ENCODE measurements around the gene RABGEF1. TPM values are rescaled to one million over a fixed set of nuclear protein-coding genes. Genes with fewer than 3 reads are reported as not detected.
"Not testable (repeated sequence)": the region's sequence is repeated elsewhere in the genome, so short reads cannot be mapped to it uniquely, and the experiment has no call there.

Gene RABGEF1
- total RNA-seq, 1 donor from 2014 or later, result 21.8 TPM

- Mint-ChIP-seq H3K4me1 (no peaks in the 10 kb centered on the region), H3K36me3 (peaks cover 25% of the 10 kb centered on the region), H3K27me3 (ENCODE audit: low read depth) (no peaks in the 10 kb centered on the region), H3K9me3 (no peaks in the 10 kb centered on the region), H3K27ac (no peak overlapping the region), H3K4me3 (no peak overlapping the region)
- TF ChIP-seq CTCF (IDR thresholded peaks at IDR 0.05; ENCODE audit: unreplicated experiment), result no peak
- DNase-seq (ENCODE audit: low spot score in 2 of 2, unreplicated experiment in 2 of 2), result no peak
Observed at GRCh38 chr7:66790196-66790595, 49.7 kb downstream of the RABGEF1 start.

GRCh38 chr7:66790725-66791124, 50.2 kb downstream of the RABGEF1 start:
- peaks cover 27% of the 10 kb centered on the region for H3K36me3 Mint-ChIP-seq
- H3K4me1 Mint-ChIP-seq, result no peaks in the 10 kb centered on the region
- H3K9me3 Mint-ChIP-seq, result no peaks in the 10 kb centered on the region
- no peak overlapping the region for H3K27ac Mint-ChIP-seq
- TF ChIP-seq CTCF (IDR thresholded peaks at IDR 0.05; ENCODE audit: unreplicated experiment), result no peak
- DNase-seq (ENCODE audit: low spot score in 2 of 2, unreplicated experiment in 2 of 2), result no peak
- no peaks in the 10 kb centered on the region for H3K27me3 Mint-ChIP-seq (ENCODE audit: low read depth)
- H3K4me3 Mint-ChIP-seq, result no peak overlapping the region

GRCh38 chr7:66800591-66800990, 60.1 kb downstream of the RABGEF1 start:
- H3K4me1 Mint-ChIP-seq, result no peaks in the 10 kb centered on the region
- no peak overlapping the region for H3K4me3 Mint-ChIP-seq
- H3K9me3 Mint-ChIP-seq, result no peaks in the 10 kb centered on the region
- no peak for DNase-seq (ENCODE audit: low spot score in 2 of 2, unreplicated experiment in 2 of 2)
- H3K36me3 Mint-ChIP-seq, result peaks cover 44% of the 10 kb centered on the region
- no peak overlapping the region for H3K27ac Mint-ChIP-seq
- no peak for TF ChIP-seq CTCF (IDR thresholded peaks at IDR 0.05; ENCODE audit: unreplicated experiment)
- H3K27me3 Mint-ChIP-seq (ENCODE audit: low read depth), result no peaks in the 10 kb centered on the region

- Mint-ChIP-seq H3K27me3 (ENCODE audit: low read depth) (no peaks in the 10 kb centered on the region), H3K4me3 (no peak overlapping the region), H3K9me3 (no peaks in the 10 kb centered on the region), H3K27ac (no peak overlapping the region), H3K36me3 (peaks cover 44% of the 10 kb centered on the region), H3K4me1 (no peaks in the 10 kb centered on the region)
- no peak for DNase-seq (ENCODE audit: low spot score in 2 of 2, unreplicated experiment in 2 of 2)
- TF ChIP-seq CTCF (IDR thresholded peaks at IDR 0.05; ENCODE audit: unreplicated experiment), result no peak
Observed at GRCh38 chr7:66804001-66804400, 63.5 kb downstream of the RABGEF1 start.

DNA sequence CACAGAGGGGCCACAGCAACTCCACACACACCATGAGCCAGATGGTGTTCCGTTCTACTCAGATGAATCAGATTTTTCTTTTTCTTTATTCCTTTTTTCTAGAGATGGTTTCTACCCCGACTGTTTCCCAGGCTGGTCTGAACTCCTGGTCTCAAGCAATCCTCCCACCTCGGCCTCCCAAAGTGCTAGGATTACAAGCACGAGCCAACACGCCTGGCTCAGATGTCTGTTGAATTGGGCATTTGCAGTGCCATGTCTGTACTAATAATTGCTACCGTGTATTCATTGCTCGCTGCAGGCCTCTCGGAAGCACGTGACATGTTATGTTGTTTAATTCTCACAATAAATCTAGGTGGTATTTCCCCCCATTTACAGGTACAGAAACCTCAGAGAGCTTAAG, 67.2 kb downstream of the RABGEF1 start:
- no peak for DNase-seq (ENCODE audit: low spot score in 2 of 2, unreplicated experiment in 2 of 2)
- H3K4me1 Mint-ChIP-seq, result no peaks in the 10 kb centered on the region
- no peak overlapping the region for H3K4me3 Mint-ChIP-seq
- H3K27me3 Mint-ChIP-seq (ENCODE audit: low read depth), result no peaks in the 10 kb centered on the region
- H3K36me3 Mint-ChIP-seq, result peaks cover 37% of the 10 kb centered on the region
- no peaks in the 10 kb centered on the region for H3K9me3 Mint-ChIP-seq
- TF ChIP-seq CTCF (IDR thresholded peaks at IDR 0.05; ENCODE audit: unreplicated experiment), result no peak
- H3K27ac Mint-ChIP-seq, result no peak overlapping the region

- no peak for DNase-seq (ENCODE audit: low spot score in 2 of 2, unreplicated experiment in 2 of 2)
- Mint-ChIP-seq H3K4me1 (no peaks in the 10 kb centered on the region), H3K9me3 (no peaks in the 10 kb centered on the region), H3K4me3 (no peak overlapping the region), H3K27ac (no peak overlapping the region), H3K27me3 (ENCODE audit: low read depth) (no peaks in the 10 kb centered on the region), H3K36me3 (peaks cover 33% of the 10 kb centered on the region)
- no peak for TF ChIP-seq CTCF (IDR thresholded peaks at IDR 0.05; ENCODE audit: unreplicated experiment)
Observed at GRCh38 chr7:66810716-66811115, 70.2 kb downstream of the RABGEF1 start.

DNA sequence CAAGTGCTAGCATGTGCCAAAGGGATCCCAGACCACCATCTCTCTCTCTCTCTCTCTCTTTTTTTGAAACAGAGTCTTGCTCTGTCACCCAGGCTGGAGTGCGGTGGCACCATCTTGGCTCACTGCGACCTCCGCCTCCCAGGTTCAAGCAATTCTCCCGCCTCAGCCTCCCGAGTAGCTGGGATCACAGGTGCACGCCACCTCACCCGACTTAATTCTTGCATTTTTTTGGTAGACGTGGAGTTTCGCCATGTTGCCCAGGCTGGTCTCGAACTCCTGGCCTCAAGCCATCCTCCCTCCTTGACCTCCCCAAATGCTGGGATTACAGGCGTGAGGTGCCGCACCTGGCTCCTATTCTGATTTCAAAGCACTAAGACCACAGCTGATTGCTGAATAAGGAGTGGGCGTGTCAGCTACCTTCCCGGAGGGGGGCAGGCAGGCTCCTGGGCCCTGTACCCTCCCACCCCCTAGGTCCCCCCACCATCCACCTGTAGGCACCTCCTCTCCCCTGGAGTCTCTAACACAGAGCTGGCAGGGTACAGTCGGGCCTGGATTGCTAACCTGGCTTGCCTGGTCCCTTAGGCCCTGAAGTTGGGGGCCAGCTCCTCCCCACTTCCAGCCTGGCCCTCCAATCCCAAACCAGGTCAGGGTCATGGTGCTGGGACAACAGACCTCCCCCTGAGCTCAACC, 74.8 kb downstream of the RABGEF1 start:
- not testable (repeated sequence) for H3K4me3 Mint-ChIP-seq; H3K27ac Mint-ChIP-seq; H3K4me1 Mint-ChIP-seq; H3K27me3 Mint-ChIP-seq (ENCODE audit: low read depth); DNase-seq (ENCODE audit: low spot score in 2 of 2, unreplicated experiment in 2 of 2); H3K9me3 Mint-ChIP-seq
- H3K36me3 Mint-ChIP-seq, result peaks cover 18% of the 10 kb centered on the region
